GM23248 (cell line): ENCODE data around the gene TRERF1. TPM values are rescaled to one million over a fixed set of nuclear protein-coding genes. Genes with fewer than 3 reads are reported as not detected.

Experiments
- DNase-seq: peaks from one replicate; pipeline ENCODE4 v3.0.0-alpha.2; 2015
- H2AFZ ChIP-seq: fragments of 200-600 bp; sonication (generic); 2 replicates; pipeline ENCODE4 v1.6.1; 2016; ENCODE audit warnings: antibody characterized with exemption
- H3F3A ChIP-seq: fragments of 200-600 bp; sonication (generic); 2 replicates; pipeline ENCODE4 v1.6.1; 2016; ENCODE audit warnings: mild to moderate bottlenecking, antibody characterized with exemption, mixed run types; ENCODE audit not compliant: insufficient read depth
- H3K27ac ChIP-seq: fragments of 200-600 bp; sonication (generic); 2 replicates; pipeline ENCODE4 v1.5.1; 2016; ENCODE audit warnings: mild to moderate bottlenecking
- H3K27me3 ChIP-seq: fragments of 200-600 bp; sonication (generic); replicated peaks from 2 replicates; pipeline ENCODE4 v1.6.1; 2016; ENCODE audit warnings: mild to moderate bottlenecking; ENCODE audit not compliant: insufficient read depth
- H3K36me3 ChIP-seq: fragments of 200-600 bp; sonication (generic); 2 replicates; pipeline ENCODE4 v1.6.1; 2016; ENCODE audit warnings: low read depth, mild to moderate bottlenecking
- H3K4me1 ChIP-seq: fragments of 200-600 bp; sonication (generic); 2 replicates; pipeline ENCODE4 v1.6.1; 2016; ENCODE audit warnings: mild to moderate bottlenecking; ENCODE audit not compliant: insufficient read depth
- H3K4me2 ChIP-seq: fragments of 200-600 bp; sonication (generic); one replicate; pipeline ENCODE4 v1.6.1; 2016; ENCODE audit warnings: mild to moderate bottlenecking; ENCODE audit not compliant: unreplicated experiment
- H3K4me3 ChIP-seq: fragments of 200-600 bp; sonication (generic); 2 replicates; pipeline ENCODE4 v1.5.1; 2016; ENCODE audit warnings: mild to moderate bottlenecking
- H3K79me2 ChIP-seq: fragments of 200-600 bp; sonication (generic); 2 replicates; pipeline ENCODE4 v1.6.1; 2016; ENCODE audit warnings: mild to moderate bottlenecking; ENCODE audit not compliant: insufficient read depth
- H3K9ac ChIP-seq: fragments of 200-600 bp; sonication (generic); 2 replicates; pipeline ENCODE4 v1.6.1; 2016; ENCODE audit warnings: mild to moderate bottlenecking
- H3K9me2 ChIP-seq: fragments of 200-600 bp; sonication (generic); 2 replicates; pipeline ENCODE4 v1.6.1; 2016; ENCODE audit warnings: mixed run types, mild to moderate bottlenecking, moderate library complexity; ENCODE audit not compliant: insufficient read depth
- H3K9me3 ChIP-seq: fragments of 200-600 bp; sonication (generic); one replicate; pipeline ENCODE4 v1.6.1; 2017; ENCODE audit warnings: low read depth
- H4K20me1 ChIP-seq: fragments of 200-600 bp; sonication (generic); 2 replicates; pipeline ENCODE4 v1.6.0; 2016; ENCODE audit not compliant: insufficient read depth
- EZH2 ChIP-seq: fragments of 200-600 bp; sonication (generic); IDR thresholded peaks from 2 replicates; pipeline ENCODE4 v1.6.1; 2018; ENCODE audit warnings: antibody characterized with exemption, mild to moderate bottlenecking; ENCODE audit not compliant: insufficient read depth, poor library complexity, severe bottlenecking
- EZH2phosphoT487 ChIP-seq: fragments of 200-600 bp; sonication (generic); IDR thresholded peaks from 2 replicates; pipeline ENCODE4 v1.6.1; 2018; ENCODE audit warnings: antibody characterized with exemption, moderate library complexity, mild to moderate bottlenecking, low read depth; ENCODE audit not compliant: insufficient read depth
- WGBS, 2 experiments: methylation state at CpG; one replicate each; pipeline ENCODE4 v1.1.6; 2015 to 2017; ENCODE audit warnings: low lambda C conversion rate in 2 of 2, low coverage in 1 of 2; ENCODE audit errors: missing lambda C conversion rate in 2 of 2; 5-methylcytosine and 5-hydroxymethylcytosine counted together
- in situ Hi-C: fragments of 300-500 bp; cut with MboI; formaldehyde crosslinking; loops from 2 replicates; pipeline ENCODE4 v1.15.0; 2020
- polyA plus RNA-seq: library from polyadenylated mRNA; unstranded; fragments of >200 nt; fragmentation: Nextera tagmentation; extraction: Ambion mirVana; gene quantifications from 2 replicates; pipeline ENCODE4 v1.2.1, GENCODE V29; 2016
- total RNA-seq: library from RNA; depleted of rRNA; stranded (reverse); fragments of >200 nt; shearing (Covaris generic); gene quantifications from 2 replicates; pipeline ENCODE4 v1.2.3, GENCODE V29; 2014

The TRERF1 gene
- total and polyA plus RNA-seq, 2 experiments from 2014 or later, result 2.7 to 3.1 TPM

GRCh38 chr6:42335896-42336295 lies 115.8 kb downstream of the TRERF1 start:
- Histone ChIP-seq H3K9me3 (no peaks in the 10 kb centered on the region), H3K27me3 (no peaks in the 10 kb centered on the region), H3F3A (peaks cover 19% of the 10 kb centered on the region), H3K4me1 (peaks cover 26% of the 10 kb centered on the region), H3K4me2 (no peak overlapping the region), H2AFZ (no peak overlapping the region), H3K79me2 (peaks cover 13% of the 10 kb centered on the region; the same call in 1 of the 2 replicates), H3K36me3 (no peaks in the 10 kb centered on the region), H4K20me1 (no peaks in the 10 kb centered on the region), H3K27ac (no peak overlapping the region), H3K4me3 (no peak overlapping the region), H3K9ac (no peak overlapping the region), H3K9me2 (no peaks in the 10 kb centered on the region)
- DNase-seq, result no peak
- TF ChIP-seq EZH2phosphoT487 (no peak), EZH2 (no peak)
- in situ Hi-C loops, result no loop called here
- WGBS, 2 experiments, result 74 to 82% methylated on average over 5 of the region's 5 CpGs

GRCh38 chr6:42334870-42335269 lies 116.9 kb downstream of the TRERF1 start:
- no peak for DNase-seq
- TF ChIP-seq EZH2 (no peak), EZH2phosphoT487 (no peak)
- Histone ChIP-seq H3K4me1 (peaks cover 21% of the 10 kb centered on the region), H3K4me3 (no peak overlapping the region), H3K4me2 (no peak overlapping the region), H3K9ac (no peak overlapping the region), H4K20me1 (no peaks in the 10 kb centered on the region), H3K79me2 (peaks cover 13% of the 10 kb centered on the region; the same call in 1 of the 2 replicates), H3F3A (peaks cover 15% of the 10 kb centered on the region), H2AFZ (no peak overlapping the region), H3K9me3 (no peaks in the 10 kb centered on the region), H3K27me3 (no peaks in the 10 kb centered on the region), H3K9me2 (no peaks in the 10 kb centered on the region), H3K36me3 (no peaks in the 10 kb centered on the region), H3K27ac (no peak overlapping the region)
- in situ Hi-C loops, result no loop called here
- 93 to 100% methylated on average over 2 of the region's 2 CpGs for WGBS, 2 experiments

DNA sequence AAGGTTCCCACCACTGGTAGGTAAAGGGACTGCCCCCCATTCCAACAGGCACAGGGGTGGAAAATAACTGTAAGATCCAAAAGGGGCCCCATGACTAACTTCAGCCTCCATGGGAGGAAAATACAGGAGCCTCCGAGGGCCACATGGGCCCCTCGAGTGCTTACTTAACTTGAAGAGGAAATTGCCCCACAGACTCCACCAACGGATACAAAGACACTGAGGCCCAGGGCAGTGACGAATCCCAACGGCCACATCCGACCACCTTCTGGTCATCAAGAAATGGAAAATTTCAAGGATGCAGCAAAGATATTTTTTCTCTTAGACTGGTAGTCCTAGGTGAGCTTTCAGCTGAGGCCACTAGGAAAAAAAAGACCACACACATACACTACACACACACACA lies 118.1 kb downstream of the TRERF1 start:
- no peak for DNase-seq
- in situ Hi-C loops, result no loop called here
- Histone ChIP-seq H3K27ac (no peak overlapping the region), H3K79me2 (peaks cover 13% of the 10 kb centered on the region; the same call in 1 of the 2 replicates), H3K4me3 (no peak overlapping the region), H3K9ac (no peak overlapping the region), H3K27me3 (no peaks in the 10 kb centered on the region), H3K4me1 (peaks cover 11% of the 10 kb centered on the region), H3K4me2 (no peak overlapping the region), H3K9me2 (no peaks in the 10 kb centered on the region), H2AFZ (no peak overlapping the region), H4K20me1 (no peaks in the 10 kb centered on the region), H3K36me3 (no peaks in the 10 kb centered on the region), H3F3A (peaks cover 6% of the 10 kb centered on the region; the same call in 1 of the 2 replicates), H3K9me3 (no peaks in the 10 kb centered on the region)
- WGBS, 2 experiments, result 95 to 100% methylated on average over 6 of the region's 6 CpGs
- TF ChIP-seq EZH2phosphoT487 (no peak), EZH2 (no peak)

GRCh38 chr6:42332916-42333315 lies 118.8 kb downstream of the TRERF1 start:
- no peaks in the 10 kb centered on the region for H4K20me1 ChIP-seq
- in situ Hi-C loops, result no loop called here
- TF ChIP-seq EZH2, result no peak
- TF ChIP-seq EZH2phosphoT487, result no peak
- H3K79me2 ChIP-seq, result peaks cover 12% of the 10 kb centered on the region; the same call in 1 of the 2 replicates
- no peak for DNase-seq
- H2AFZ ChIP-seq, result no peak overlapping the region
- no peak overlapping the region for H3K27ac ChIP-seq
- H3K4me3 ChIP-seq, result no peak overlapping the region
- H3K9ac ChIP-seq, result no peak overlapping the region
- no peaks in the 10 kb centered on the region for H3K9me3 ChIP-seq
- 94 to 96% methylated on average over 4 of the region's 4 CpGs for WGBS, 2 experiments
- H3K9me2 ChIP-seq, result no peaks in the 10 kb centered on the region
- no peaks in the 10 kb centered on the region for H3K27me3 ChIP-seq
- peaks cover under 1% of the 10 kb centered on the region; the same call in 1 of the 2 replicates for H3F3A ChIP-seq
- no peak overlapping the region for H3K4me2 ChIP-seq
- peaks cover 4% of the 10 kb centered on the region for H3K4me1 ChIP-seq
- H3K36me3 ChIP-seq, result no peaks in the 10 kb centered on the region

GRCh38 chr6:42331019-42331418 lies 120.7 kb downstream of the TRERF1 start:
- H3K4me1 ChIP-seq, result no peaks in the 10 kb centered on the region
- no peak for DNase-seq
- 65 to 66% methylated on average over 4 of the region's 4 CpGs for WGBS, 2 experiments
- peaks cover 5% of the 10 kb centered on the region; the same call in 1 of the 2 replicates for H3K79me2 ChIP-seq
- H3K27me3 ChIP-seq, result no peaks in the 10 kb centered on the region
- in situ Hi-C loops, result no loop called here
- H3K4me2 ChIP-seq, result no peak overlapping the region
- no peaks in the 10 kb centered on the region for H3K9me2 ChIP-seq
- H3K4me3 ChIP-seq, result no peak overlapping the region
- no peaks in the 10 kb centered on the region for H4K20me1 ChIP-seq
- H3K36me3 ChIP-seq, result no peaks in the 10 kb centered on the region
- H3F3A ChIP-seq, result no peaks in the 10 kb centered on the region
- H3K9me3 ChIP-seq, result no peaks in the 10 kb centered on the region
- no peak overlapping the region for H3K9ac ChIP-seq
- no peak overlapping the region for H3K27ac ChIP-seq
- H2AFZ ChIP-seq, result no peak overlapping the region
- TF ChIP-seq EZH2 (no peak), EZH2phosphoT487 (no peak)
